GM21423 (cell line): ENCODE measurements around the gene NEDD4L.

Experiments used
- ATAC-seq: cut with Tn5 transposase; IDR thresholded peaks from one replicate; pipeline ENCODE4 v1.9.1; 2021; ENCODE audit warnings: mild to moderate bottlenecking, moderate library complexity; ENCODE audit not compliant: unreplicated experiment

The NEDD4L gene

GRCh38 chr18:58308463-58308862, 264.4 kb downstream of the NEDD4L start:
- ATAC-seq = no peak

GRCh38 chr18:58309099-58309498, 265.1 kb downstream of the NEDD4L start:
- no peak for ATAC-seq

- ATAC-seq = no peak
Observed at GRCh38 chr18:58309610-58310239, 265.7 kb downstream of the NEDD4L start.

- no peak for ATAC-seq
Observed at GRCh38 chr18:58310517-58310916, 266.5 kb downstream of the NEDD4L start.

- no peak for ATAC-seq
Observed at GRCh38 chr18:58311390-58311789, 267.4 kb downstream of the NEDD4L start.

GRCh38 chr18:58313491-58314032, 269.5 kb downstream of the NEDD4L start:
- ATAC-seq = no peak

GRCh38 chr18:58314284-58314683, 270.3 kb downstream of the NEDD4L start:
- ATAC-seq = no peak

- no peak for ATAC-seq
Observed at GRCh38 chr18:58315041-58315440, 271.0 kb downstream of the NEDD4L start.

- no peak for ATAC-seq
Observed at GRCh38 chr18:58315739-58316215, 271.8 kb downstream of the NEDD4L start.

GRCh38 chr18:58316396-58317342, 272.6 kb downstream of the NEDD4L start:
- no peak for ATAC-seq

GRCh38 chr18:58319719-58320118, 275.7 kb downstream of the NEDD4L start:
- no peak for ATAC-seq

GRCh38 chr18:58320907-58321561, 277.0 kb downstream of the NEDD4L start:
- no peak for ATAC-seq

- no peak for ATAC-seq
Observed at GRCh38 chr18:58321986-58322385, 278.0 kb downstream of the NEDD4L start.

GRCh38 chr18:58322464-58322863, 278.4 kb downstream of the NEDD4L start:
- ATAC-seq = no peak

- no peak for ATAC-seq
Observed at GRCh38 chr18:58323866-58324762, 280.1 kb downstream of the NEDD4L start.

GRCh38 chr18:58324824-58325480, 280.9 kb downstream of the NEDD4L start:
- no peak for ATAC-seq

- no peak for ATAC-seq
Observed at GRCh38 chr18:58325494-58325893, 281.5 kb downstream of the NEDD4L start.

- ATAC-seq = no peak
Observed at GRCh38 chr18:58334061-58334460, 290.0 kb downstream of the NEDD4L start.

GRCh38 chr18:58335223-58335622, 291.2 kb downstream of the NEDD4L start:
- no peak for ATAC-seq

GRCh38 chr18:58335821-58336220, 291.8 kb downstream of the NEDD4L start:
- ATAC-seq = no peak
